ENCODE data around the gene PTGS2.

PTGS2 gene

GRCh38 chr1:186689376-186689775, 9.2 kb upstream of the PTGS2 start:
- Histone ChIP-seq H3K27ac (ENCODE audit: low read depth, low read length) (no peak overlapping the region), H3K36me3 (ENCODE audit: insufficient read depth, low read length) (no peaks in the 10 kb centered on the region), H2AFZ (ENCODE audit: low read length, unreplicated experiment) (no peak overlapping the region), H3K4me3 (ENCODE audit: low read depth, low read length) (no peak overlapping the region), H3K79me2 (ENCODE audit: control insufficient read depth, insufficient read depth, low read length, unreplicated experiment) (no peaks in the 10 kb centered on the region), H3K27me3 (ENCODE audit: insufficient read depth, low read length) (no peaks in the 10 kb centered on the region), H3K4me1 (ENCODE audit: control insufficient read depth, insufficient read depth, low read length, unreplicated experiment) (no peaks in the 10 kb centered on the region)

GRCh38 chr1:186683652-186684410, 3.6 kb upstream of the PTGS2 start:
- peak overlapping the region; percentile 32 for H2AFZ ChIP-seq (ENCODE audit: low read length, unreplicated experiment)
- H3K79me2 ChIP-seq (ENCODE audit: control insufficient read depth, insufficient read depth, low read length, unreplicated experiment), result peaks cover 20% of the 10 kb centered on the region
- H3K27me3 ChIP-seq (ENCODE audit: insufficient read depth, low read length), result no peaks in the 10 kb centered on the region
- peak overlapping the region; percentile 91 for H3K4me3 ChIP-seq (ENCODE audit: low read depth, low read length)
- H3K36me3 ChIP-seq (ENCODE audit: insufficient read depth, low read length), result peaks cover 2% of the 10 kb centered on the region; the same call in 1 of the 2 replicates
- H3K27ac ChIP-seq (ENCODE audit: low read depth, low read length), result no peak overlapping the region
- peaks cover 19% of the 10 kb centered on the region for H3K4me1 ChIP-seq (ENCODE audit: control insufficient read depth, insufficient read depth, low read length, unreplicated experiment)

GRCh38 chr1:186682736-186683135, 2.5 kb upstream of the PTGS2 start:
- Histone ChIP-seq H3K4me3 (ENCODE audit: low read depth, low read length) (peak overlapping the region; percentile 91), H2AFZ (ENCODE audit: low read length, unreplicated experiment) (peak overlapping the region; percentile 80)

GRCh38 chr1:186681801-186682200, 1.6 kb upstream of the PTGS2 start:
- H3K4me3 ChIP-seq (ENCODE audit: low read depth, low read length), result peak overlapping the region; percentile 91
- no peaks in the 10 kb centered on the region for H3K27me3 ChIP-seq (ENCODE audit: insufficient read depth, low read length)
- peaks cover 12% of the 10 kb centered on the region for H3K36me3 ChIP-seq (ENCODE audit: insufficient read depth, low read length)
- H3K4me1 ChIP-seq (ENCODE audit: control insufficient read depth, insufficient read depth, low read length, unreplicated experiment), result peaks cover 23% of the 10 kb centered on the region
- peaks cover 22% of the 10 kb centered on the region for H3K79me2 ChIP-seq (ENCODE audit: control insufficient read depth, insufficient read depth, low read length, unreplicated experiment)
- peak overlapping the region; percentile 84 for H3K27ac ChIP-seq (ENCODE audit: low read depth, low read length)
- peak overlapping the region; percentile 80 for H2AFZ ChIP-seq (ENCODE audit: low read length, unreplicated experiment)

More at GRCh38 chr1:186682736-186683135, 2.5 kb upstream of the PTGS2 start:
- Histone ChIP-seq H3K27me3 (ENCODE audit: insufficient read depth, low read length) (no peaks in the 10 kb centered on the region), H3K27ac (ENCODE audit: low read depth, low read length) (peak overlapping the region; percentile 84; the same call in 1 of the 2 replicates), H3K79me2 (ENCODE audit: control insufficient read depth, insufficient read depth, low read length, unreplicated experiment) (peaks cover 22% of the 10 kb centered on the region), H3K4me1 (ENCODE audit: control insufficient read depth, insufficient read depth, low read length, unreplicated experiment) (peaks cover 23% of the 10 kb centered on the region), H3K36me3 (ENCODE audit: insufficient read depth, low read length) (peaks cover 6% of the 10 kb centered on the region; the same call in 1 of the 2 replicates)

- Histone ChIP-seq H3K36me3 (ENCODE audit: insufficient read depth, low read length) (peaks cover 15% of the 10 kb centered on the region), H3K79me2 (ENCODE audit: control insufficient read depth, insufficient read depth, low read length, unreplicated experiment) (peaks cover 22% of the 10 kb centered on the region), H2AFZ (ENCODE audit: low read length, unreplicated experiment) (peak overlapping the region; percentile 87), H3K27ac (ENCODE audit: low read depth, low read length) (peak overlapping the region; percentile 84), H3K4me1 (ENCODE audit: control insufficient read depth, insufficient read depth, low read length, unreplicated experiment) (peaks cover 23% of the 10 kb centered on the region), H3K27me3 (ENCODE audit: insufficient read depth, low read length) (no peaks in the 10 kb centered on the region), H3K4me3 (ENCODE audit: low read depth, low read length) (peak overlapping the region; percentile 91)
Measured at GRCh38 chr1:186681121-186681520, 898 bp upstream of the PTGS2 start.

GRCh38 chr1:186679924-186680244, 339 bp downstream of the PTGS2 start:
- peaks cover 24% of the 10 kb centered on the region for H3K36me3 ChIP-seq (ENCODE audit: insufficient read depth, low read length)
- H3K27me3 ChIP-seq (ENCODE audit: insufficient read depth, low read length), result no peaks in the 10 kb centered on the region
- peak overlapping the region; percentile 70 for H2AFZ ChIP-seq (ENCODE audit: low read length, unreplicated experiment)
- H3K27ac ChIP-seq (ENCODE audit: low read depth, low read length), result peak overlapping the region; percentile 84; the same call in 1 of the 2 replicates
- peaks cover 22% of the 10 kb centered on the region for H3K79me2 ChIP-seq (ENCODE audit: control insufficient read depth, insufficient read depth, low read length, unreplicated experiment)
- H3K4me1 ChIP-seq (ENCODE audit: control insufficient read depth, insufficient read depth, low read length, unreplicated experiment), result peaks cover 23% of the 10 kb centered on the region
- H3K4me3 ChIP-seq (ENCODE audit: low read depth, low read length), result peak overlapping the region; percentile 91

GRCh38 chr1:186678155-186678554, 2.1 kb downstream of the PTGS2 start:
- Histone ChIP-seq H3K27me3 (ENCODE audit: insufficient read depth, low read length) (no peaks in the 10 kb centered on the region), H3K4me1 (ENCODE audit: control insufficient read depth, insufficient read depth, low read length, unreplicated experiment) (peaks cover 17% of the 10 kb centered on the region), H3K36me3 (ENCODE audit: insufficient read depth, low read length) (peaks cover 35% of the 10 kb centered on the region), H3K27ac (ENCODE audit: low read depth, low read length) (no peak overlapping the region), H2AFZ (ENCODE audit: low read length, unreplicated experiment) (no peak overlapping the region), H3K79me2 (ENCODE audit: control insufficient read depth, insufficient read depth, low read length, unreplicated experiment) (peaks cover 22% of the 10 kb centered on the region), H3K4me3 (ENCODE audit: low read depth, low read length) (peak overlapping the region; percentile 91; the same call in 1 of the 2 replicates)

GRCh38 chr1:186672596-186672995, 7.6 kb downstream of the PTGS2 start:
- no peaks in the 10 kb centered on the region for H3K4me1 ChIP-seq (ENCODE audit: control insufficient read depth, insufficient read depth, low read length, unreplicated experiment)
- no peaks in the 10 kb centered on the region for H3K27me3 ChIP-seq (ENCODE audit: insufficient read depth, low read length)
- H3K4me3 ChIP-seq (ENCODE audit: low read depth, low read length), result no peak overlapping the region
- peaks cover 36% of the 10 kb centered on the region for H3K36me3 ChIP-seq (ENCODE audit: insufficient read depth, low read length)
- H2AFZ ChIP-seq (ENCODE audit: low read length, unreplicated experiment), result no peak overlapping the region
- H3K27ac ChIP-seq (ENCODE audit: low read depth, low read length), result no peak overlapping the region
- H3K79me2 ChIP-seq (ENCODE audit: control insufficient read depth, insufficient read depth, low read length, unreplicated experiment), result no peaks in the 10 kb centered on the region

- H3K79me2 ChIP-seq (ENCODE audit: control insufficient read depth, insufficient read depth, low read length, unreplicated experiment), result no peaks in the 10 kb centered on the region
- H3K27me3 ChIP-seq (ENCODE audit: insufficient read depth, low read length), result no peaks in the 10 kb centered on the region
- H3K4me1 ChIP-seq (ENCODE audit: control insufficient read depth, insufficient read depth, low read length, unreplicated experiment), result no peaks in the 10 kb centered on the region
- no peak overlapping the region for H3K27ac ChIP-seq (ENCODE audit: low read depth, low read length)
- peaks cover 32% of the 10 kb centered on the region for H3K36me3 ChIP-seq (ENCODE audit: insufficient read depth, low read length)
- no peak overlapping the region for H2AFZ ChIP-seq (ENCODE audit: low read length, unreplicated experiment)
- H3K4me3 ChIP-seq (ENCODE audit: low read depth, low read length), result no peak overlapping the region
Measured at GRCh38 chr1:186672131-186672530, 8.1 kb downstream of the PTGS2 start.

- H2AFZ ChIP-seq (ENCODE audit: low read length, unreplicated experiment), result no peak overlapping the region
- H3K36me3 ChIP-seq (ENCODE audit: insufficient read depth, low read length), result peaks cover 29% of the 10 kb centered on the region
- no peaks in the 10 kb centered on the region for H3K27me3 ChIP-seq (ENCODE audit: insufficient read depth, low read length)
- no peaks in the 10 kb centered on the region for H3K4me1 ChIP-seq (ENCODE audit: control insufficient read depth, insufficient read depth, low read length, unreplicated experiment)
- H3K27ac ChIP-seq (ENCODE audit: low read depth, low read length), result no peak overlapping the region
- H3K4me3 ChIP-seq (ENCODE audit: low read depth, low read length), result no peak overlapping the region
- no peaks in the 10 kb centered on the region for H3K79me2 ChIP-seq (ENCODE audit: control insufficient read depth, insufficient read depth, low read length, unreplicated experiment)
Measured at GRCh38 chr1:186671136-186671825, 8.9 kb downstream of the PTGS2 start.
